ENCODE data around the gene STEAP2.
"Not testable (repeated sequence)": the region's sequence is repeated elsewhere in the genome, so short reads cannot be mapped to it uniquely, and the experiment has no call there.

STEAP2 gene

GRCh38 chr7:90211391-90212148, at the start of gene STEAP2:
Gene STEAP2, plus strand, starts transcription at chr7:90211740. Its CDS starts 13,343 bp downstream, at chr7:90225083.
- in situ Hi-C loops (cut with MboI; ENCODE audit: low sequenced_read_pairs): no loop called here

- in situ Hi-C loops (cut with MboI; ENCODE audit: low sequenced_read_pairs): no loop called here
Measured at GRCh38 chr7:90163534-90163933, 48.0 kb upstream of the STEAP2 start.

GRCh38 chr7:90165724-90166123, 45.8 kb upstream of the STEAP2 start:
- in situ Hi-C loops (cut with MboI; ENCODE audit: low sequenced_read_pairs): no loop called here

- in situ Hi-C loops (cut with MboI; ENCODE audit: low sequenced_read_pairs): no loop called here
Measured at GRCh38 chr7:90166153-90166552, 45.4 kb upstream of the STEAP2 start.

- in situ Hi-C loops (cut with MboI; ENCODE audit: low sequenced_read_pairs): no loop called here
Measured at GRCh38 chr7:90167361-90167760, 44.2 kb upstream of the STEAP2 start.

GRCh38 chr7:90169891-90170290, 41.6 kb upstream of the STEAP2 start:
- in situ Hi-C loops (cut with MboI; ENCODE audit: low sequenced_read_pairs): no loop called here

- in situ Hi-C loops (cut with MboI; ENCODE audit: low sequenced_read_pairs): no loop called here
Measured at GRCh38 chr7:90172121-90172520, 39.4 kb upstream of the STEAP2 start.

GRCh38 chr7:90172624-90173023, 38.9 kb upstream of the STEAP2 start:
- in situ Hi-C loops (cut with MboI; ENCODE audit: low sequenced_read_pairs): no loop called here

- in situ Hi-C loops (cut with MboI; ENCODE audit: low sequenced_read_pairs): no loop called here
Measured at GRCh38 chr7:90173127-90173844, 38.3 kb upstream of the STEAP2 start.

GRCh38 chr7:90175667-90176066, 35.9 kb upstream of the STEAP2 start:
- in situ Hi-C loops (cut with MboI; ENCODE audit: low sequenced_read_pairs): no loop called here

- in situ Hi-C loops (cut with MboI; ENCODE audit: low sequenced_read_pairs): no loop called here
Measured at GRCh38 chr7:90176195-90176594, 35.3 kb upstream of the STEAP2 start.

- in situ Hi-C loops (cut with MboI; ENCODE audit: low sequenced_read_pairs): no loop called here
Measured at GRCh38 chr7:90178166-90178565, 33.4 kb upstream of the STEAP2 start.

GRCh38 chr7:90178679-90179278, 32.8 kb upstream of the STEAP2 start:
- in situ Hi-C loops (cut with MboI; ENCODE audit: low sequenced_read_pairs): no loop called here

- in situ Hi-C loops (cut with MboI; ENCODE audit: low sequenced_read_pairs): no loop called here
Measured at GRCh38 chr7:90180011-90180585, 31.4 kb upstream of the STEAP2 start.

GRCh38 chr7:90180649-90181048, 30.9 kb upstream of the STEAP2 start:
- in situ Hi-C loops (cut with MboI; ENCODE audit: low sequenced_read_pairs): no loop called here

- in situ Hi-C loops (cut with MboI; ENCODE audit: low sequenced_read_pairs): no loop called here
Measured at GRCh38 chr7:90181485-90181884, 30.1 kb upstream of the STEAP2 start.

- in situ Hi-C loops (cut with MboI; ENCODE audit: low sequenced_read_pairs): not testable (repeated sequence)
Measured at GRCh38 chr7:90186290-90186689, 25.2 kb upstream of the STEAP2 start.

- in situ Hi-C loops (cut with MboI; ENCODE audit: low sequenced_read_pairs): no loop called here
Measured at GRCh38 chr7:90187507-90188050, 24.0 kb upstream of the STEAP2 start.

GRCh38 chr7:90188281-90188680, 23.3 kb upstream of the STEAP2 start:
- in situ Hi-C loops (cut with MboI; ENCODE audit: low sequenced_read_pairs): no loop called here

- in situ Hi-C loops (cut with MboI; ENCODE audit: low sequenced_read_pairs): no loop called here
Measured at GRCh38 chr7:90190995-90191394, 20.5 kb upstream of the STEAP2 start.

GRCh38 chr7:90191648-90192047, 19.9 kb upstream of the STEAP2 start:
- in situ Hi-C loops (cut with MboI; ENCODE audit: low sequenced_read_pairs): no loop called here

All from hTERT RPE-1 (cell line).